PC-9 (cell line): ENCODE data around the gene RIMKLB.

Source experiments
- EZH2 ChIP-seq: fragments of 200-600 bp; sonication (generic); IDR thresholded peaks from 2 replicates; pipeline ENCODE4 v1.8.0; 2017; ENCODE audit warnings: antibody characterized with exemption, low read depth
- TF ChIP-seq, protein P1 (sequence below): fragments of 200-600 bp; sonication (generic); conservative IDR thresholded peaks from 2 replicates; pipeline ENCODE4 v1.6.1; 2017; ENCODE audit warnings: mixed run types, antibody characterized with exemption, mild to moderate bottlenecking, moderate library complexity

DNA sequence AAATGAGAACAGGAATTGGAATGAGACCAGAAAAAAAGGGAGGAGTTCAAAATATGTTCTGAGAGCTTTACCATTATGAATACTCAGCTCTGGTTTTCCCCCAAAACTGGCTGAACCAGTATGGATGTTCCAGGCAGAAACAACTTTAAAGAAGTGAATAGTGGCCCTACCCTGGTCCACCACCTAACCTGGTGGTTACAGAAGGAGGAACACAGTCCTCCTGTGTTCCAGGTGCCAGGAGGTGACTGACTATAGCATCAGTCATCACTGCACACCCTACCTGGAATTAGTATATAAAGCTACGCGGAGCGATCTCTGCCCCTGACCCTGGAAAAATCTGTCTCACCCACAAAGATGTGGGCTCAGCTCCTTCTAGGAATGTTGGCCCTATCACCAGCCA lies 124.5 kb downstream of the RIMKLB start, which contains the start of gene A2ML1:
- TF ChIP-seq, protein P1, sequence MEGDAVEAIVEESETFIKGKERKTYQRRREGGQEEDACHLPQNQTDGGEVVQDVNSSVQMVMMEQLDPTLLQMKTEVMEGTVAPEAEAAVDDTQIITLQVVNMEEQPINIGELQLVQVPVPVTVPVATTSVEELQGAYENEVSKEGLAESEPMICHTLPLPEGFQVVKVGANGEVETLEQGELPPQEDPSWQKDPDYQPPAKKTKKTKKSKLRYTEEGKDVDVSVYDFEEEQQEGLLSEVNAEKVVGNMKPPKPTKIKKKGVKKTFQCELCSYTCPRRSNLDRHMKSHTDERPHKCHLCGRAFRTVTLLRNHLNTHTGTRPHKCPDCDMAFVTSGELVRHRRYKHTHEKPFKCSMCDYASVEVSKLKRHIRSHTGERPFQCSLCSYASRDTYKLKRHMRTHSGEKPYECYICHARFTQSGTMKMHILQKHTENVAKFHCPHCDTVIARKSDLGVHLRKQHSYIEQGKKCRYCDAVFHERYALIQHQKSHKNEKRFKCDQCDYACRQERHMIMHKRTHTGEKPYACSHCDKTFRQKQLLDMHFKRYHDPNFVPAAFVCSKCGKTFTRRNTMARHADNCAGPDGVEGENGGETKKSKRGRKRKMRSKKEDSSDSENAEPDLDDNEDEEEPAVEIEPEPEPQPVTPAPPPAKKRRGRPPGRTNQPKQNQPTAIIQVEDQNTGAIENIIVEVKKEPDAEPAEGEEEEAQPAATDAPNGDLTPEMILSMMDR, result no peak
- TF ChIP-seq EZH2, result no peak
